Neutrophil (primary cell): Measurements from ENCODE around the gene AMZ1.
A peak's percentile ranks its signal among the peaks of the same experiment; 100 is the strongest.

Source experiments
- H3K27ac ChIP-seq: fragments of 200-600 bp; sonication (generic); 2 replicates; pipeline ENCODE4 v1.5.1; 2016; ENCODE audit warnings: mild to moderate bottlenecking, moderate library complexity
- H3K27me3 ChIP-seq: fragments of 200-600 bp; sonication (generic); 2 replicates; pipeline ENCODE4 v1.6.0; 2016; ENCODE audit warnings: mild to moderate bottlenecking
- H3K36me3 ChIP-seq: fragments of 200-600 bp; sonication (generic); 2 replicates; pipeline ENCODE4 v1.5.1; 2017
- H3K4me1 ChIP-seq, 2 experiments: fragments of 200-600 bp in 1 of 2; sonication (generic) in 1 of 2; 1 replicate in 1 of 2; 2 replicates in 1 of 2; pipeline versions ENCODE4 v1.5.1 to v1.6.1; 2013 to 2016; ENCODE audit warnings: low read depth in 1 of 2, low read length in 1 of 2, mild to moderate bottlenecking in 1 of 2, moderate library complexity in 1 of 2; ENCODE audit not compliant: control insufficient read depth in 1 of 2, insufficient read depth in 1 of 2
- H3K4me3 ChIP-seq, 2 experiments: fragments of 200-600 bp in 1 of 2; sonication (generic) in 1 of 2; 1 replicate in 1 of 2; 2 replicates in 1 of 2; pipeline ENCODE4 v1.5.1; 2013 to 2016; ENCODE audit warnings: low read depth in 1 of 2, low read length in 1 of 2, mild to moderate bottlenecking in 1 of 2, moderate library complexity in 1 of 2
- H3K9me3 ChIP-seq: fragments of 200-600 bp; sonication (generic); 2 replicates; pipeline ENCODE4 v1.5.1; 2016
- TF ChIP-seq, protein P1 (sequence below): fragments of 200-600 bp; sonication (generic); IDR thresholded peaks from 2 replicates; pipeline ENCODE4 v1.5.1; 2016; ENCODE audit warnings: antibody characterized with exemption

AMZ1 gene

DNA sequence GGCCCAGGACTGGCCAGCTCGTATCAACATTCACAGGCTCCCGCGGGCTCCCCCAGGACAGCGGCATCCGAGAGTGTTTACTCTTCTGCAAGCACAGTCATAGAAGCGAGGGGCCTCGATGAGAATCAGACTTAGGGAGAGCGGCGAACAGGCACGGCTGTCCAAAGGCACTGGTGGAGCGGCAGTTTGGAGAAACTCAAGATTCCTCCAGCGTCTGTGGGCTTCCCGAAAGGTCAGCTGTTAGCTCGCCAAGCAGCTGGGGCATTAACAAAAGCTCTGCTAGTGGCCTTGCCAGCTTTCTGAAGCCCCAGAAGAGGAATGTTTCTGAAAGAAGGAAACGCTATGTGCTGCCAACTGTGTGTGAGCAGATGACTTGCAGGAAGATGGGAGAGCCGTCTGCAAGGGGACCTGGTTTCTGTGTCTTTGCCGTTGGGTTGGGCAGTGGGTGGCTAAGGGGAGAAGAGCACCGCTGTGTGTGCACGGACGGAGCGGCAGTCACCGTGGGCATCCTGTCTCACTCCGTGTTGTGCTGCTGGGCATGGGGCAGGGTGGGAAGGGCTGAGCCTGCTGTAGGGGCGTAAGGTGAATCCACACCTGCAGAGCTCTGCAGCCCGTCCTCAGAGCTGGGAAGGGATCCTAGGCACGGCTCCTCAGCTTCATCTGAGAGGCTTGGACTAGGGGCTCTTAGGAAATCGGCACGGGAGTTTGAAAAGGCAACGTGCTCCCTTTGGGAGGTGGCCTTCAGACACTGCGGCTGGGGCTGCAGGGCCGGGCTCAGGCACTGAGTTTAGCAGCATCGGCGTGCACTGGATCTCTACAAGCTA is 42.1 kb downstream of the AMZ1 start:
- Histone ChIP-seq H3K4me1 (peaks cover 16% of the 10 kb centered on the region in 2 experiments), H3K9me3 (no peaks in the 10 kb centered on the region), H3K4me3 (no peak overlapping the region), H3K36me3 (peaks cover 8% of the 10 kb centered on the region), H3K27ac (no peak overlapping the region), H3K27me3 (peaks cover 9% of the 10 kb centered on the region)
- TF ChIP-seq, protein P1, sequence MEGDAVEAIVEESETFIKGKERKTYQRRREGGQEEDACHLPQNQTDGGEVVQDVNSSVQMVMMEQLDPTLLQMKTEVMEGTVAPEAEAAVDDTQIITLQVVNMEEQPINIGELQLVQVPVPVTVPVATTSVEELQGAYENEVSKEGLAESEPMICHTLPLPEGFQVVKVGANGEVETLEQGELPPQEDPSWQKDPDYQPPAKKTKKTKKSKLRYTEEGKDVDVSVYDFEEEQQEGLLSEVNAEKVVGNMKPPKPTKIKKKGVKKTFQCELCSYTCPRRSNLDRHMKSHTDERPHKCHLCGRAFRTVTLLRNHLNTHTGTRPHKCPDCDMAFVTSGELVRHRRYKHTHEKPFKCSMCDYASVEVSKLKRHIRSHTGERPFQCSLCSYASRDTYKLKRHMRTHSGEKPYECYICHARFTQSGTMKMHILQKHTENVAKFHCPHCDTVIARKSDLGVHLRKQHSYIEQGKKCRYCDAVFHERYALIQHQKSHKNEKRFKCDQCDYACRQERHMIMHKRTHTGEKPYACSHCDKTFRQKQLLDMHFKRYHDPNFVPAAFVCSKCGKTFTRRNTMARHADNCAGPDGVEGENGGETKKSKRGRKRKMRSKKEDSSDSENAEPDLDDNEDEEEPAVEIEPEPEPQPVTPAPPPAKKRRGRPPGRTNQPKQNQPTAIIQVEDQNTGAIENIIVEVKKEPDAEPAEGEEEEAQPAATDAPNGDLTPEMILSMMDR: no peak

DNA sequence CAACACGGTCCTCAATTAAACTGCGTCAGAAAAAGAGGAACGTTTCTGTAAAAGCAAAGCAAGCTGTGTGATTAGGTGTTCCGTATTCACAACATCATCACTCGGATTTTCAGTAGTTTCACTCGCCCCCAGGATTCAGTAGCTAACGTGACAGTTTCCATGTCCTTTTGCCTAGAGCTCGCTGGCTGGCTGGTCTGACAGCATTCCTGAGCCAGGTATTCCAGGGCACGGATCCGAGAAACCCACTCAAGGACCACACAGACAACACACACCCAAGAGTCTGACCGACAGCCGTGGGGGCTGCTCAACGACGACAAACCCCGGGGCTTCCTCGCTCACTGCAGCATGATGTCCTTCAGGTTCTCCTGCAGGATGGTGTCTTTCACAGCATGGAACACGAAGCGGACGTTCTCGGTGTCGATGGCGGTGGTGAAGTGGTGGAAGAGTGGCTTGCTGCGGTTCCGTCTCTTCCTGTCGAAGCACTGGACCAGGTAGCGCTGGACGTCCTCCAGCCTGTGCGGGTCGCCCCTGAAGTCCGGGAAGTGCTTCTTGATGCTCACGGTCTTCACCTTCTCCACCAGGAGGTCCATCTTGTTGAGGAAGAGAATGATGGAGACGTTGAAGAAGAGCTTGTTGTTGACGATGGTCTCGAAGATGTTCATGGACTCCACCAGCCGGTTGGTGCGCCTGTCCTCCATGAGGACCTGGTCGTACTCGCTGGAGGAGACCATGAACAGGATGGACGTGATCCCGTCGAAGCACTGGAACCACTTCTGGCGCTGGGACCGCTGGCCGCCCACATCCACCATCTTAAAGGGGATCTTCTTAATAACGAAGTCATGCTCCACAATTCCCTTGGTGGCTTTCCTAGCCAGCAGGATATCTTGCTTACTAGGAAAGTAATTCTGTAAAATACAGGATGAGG is 43.1 kb downstream of the AMZ1 start:
- Histone ChIP-seq H3K36me3 (peaks cover 8% of the 10 kb centered on the region), H3K4me3 (no peak overlapping the region), H3K4me1 (peaks cover 21 to 23% of the 10 kb centered on the region in 2 experiments), H3K27me3 (peaks cover 9% of the 10 kb centered on the region), H3K27ac (no peak overlapping the region), H3K9me3 (no peaks in the 10 kb centered on the region)
- TF ChIP-seq, protein P1: no peak

DNA sequence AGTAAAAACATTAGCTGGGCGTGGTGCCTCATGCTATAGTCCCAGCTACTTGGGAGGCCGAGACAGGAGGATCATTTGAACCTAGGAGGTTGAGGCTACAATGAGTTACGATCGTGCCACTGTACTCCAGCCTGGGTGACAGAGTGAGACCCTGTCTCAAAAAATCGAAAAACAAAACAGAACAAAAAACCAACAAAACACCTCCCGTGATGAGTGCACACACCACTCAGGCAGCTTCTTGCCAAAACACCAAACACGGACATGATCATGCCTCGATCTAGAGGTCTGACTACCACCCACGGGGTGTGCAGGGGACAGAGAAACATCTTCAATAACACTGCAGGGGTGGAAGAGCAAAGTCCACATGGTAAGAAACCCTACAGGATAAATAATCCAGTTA is 44.4 kb downstream of the AMZ1 start:
- H3K27ac ChIP-seq: no peak overlapping the region
- peaks cover 9% of the 10 kb centered on the region for H3K27me3 ChIP-seq
- TF ChIP-seq, protein P1: no peak

DNA sequence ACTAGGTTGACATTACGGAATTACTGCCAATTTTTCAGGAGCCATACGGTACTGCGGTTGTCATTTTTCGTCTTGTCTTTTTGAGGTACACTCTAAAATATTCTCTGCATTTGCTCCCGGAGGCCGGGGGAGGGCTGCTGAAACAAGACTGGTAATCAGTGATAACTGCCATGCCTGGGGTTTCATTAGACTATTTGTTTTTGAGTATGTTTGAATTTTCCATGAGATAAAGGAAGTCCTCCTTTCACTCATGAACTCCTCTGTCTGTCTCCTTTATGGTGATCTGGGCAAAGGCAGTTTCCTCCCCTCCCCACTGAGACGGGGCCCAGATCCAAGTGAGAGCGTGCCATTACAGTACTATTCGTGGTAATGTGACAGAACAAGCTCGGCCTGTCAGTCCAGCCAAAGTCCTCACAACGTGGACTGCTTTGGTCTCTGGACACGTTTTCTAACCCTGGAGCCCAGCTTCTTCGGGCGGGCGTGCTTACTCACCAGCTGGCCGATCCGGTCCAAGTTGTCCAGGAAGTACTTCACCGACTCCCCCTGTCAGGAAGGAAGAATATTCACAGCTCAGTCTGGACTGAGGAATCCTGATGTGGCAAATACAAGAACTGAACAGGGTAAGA is 45.1 kb downstream of the AMZ1 start:
- Histone ChIP-seq H3K4me3 (no peak overlapping the region), H3K4me1 (peaks cover 21 to 27% of the 10 kb centered on the region in 2 experiments), H3K27me3 (peaks cover 9% of the 10 kb centered on the region), H3K27ac (no peak overlapping the region), H3K36me3 (peaks cover 8% of the 10 kb centered on the region), H3K9me3 (no peaks in the 10 kb centered on the region)
- TF ChIP-seq, protein P1: no peak

More for the DNA sequence above, 44.4 kb downstream of the AMZ1 start:
- peaks cover 8% of the 10 kb centered on the region for H3K36me3 ChIP-seq
- H3K4me3 ChIP-seq: no peak overlapping the region
- no peaks in the 10 kb centered on the region for H3K9me3 ChIP-seq
- H3K4me1 ChIP-seq: peaks cover 21 to 23% of the 10 kb centered on the region in 2 experiments

DNA sequence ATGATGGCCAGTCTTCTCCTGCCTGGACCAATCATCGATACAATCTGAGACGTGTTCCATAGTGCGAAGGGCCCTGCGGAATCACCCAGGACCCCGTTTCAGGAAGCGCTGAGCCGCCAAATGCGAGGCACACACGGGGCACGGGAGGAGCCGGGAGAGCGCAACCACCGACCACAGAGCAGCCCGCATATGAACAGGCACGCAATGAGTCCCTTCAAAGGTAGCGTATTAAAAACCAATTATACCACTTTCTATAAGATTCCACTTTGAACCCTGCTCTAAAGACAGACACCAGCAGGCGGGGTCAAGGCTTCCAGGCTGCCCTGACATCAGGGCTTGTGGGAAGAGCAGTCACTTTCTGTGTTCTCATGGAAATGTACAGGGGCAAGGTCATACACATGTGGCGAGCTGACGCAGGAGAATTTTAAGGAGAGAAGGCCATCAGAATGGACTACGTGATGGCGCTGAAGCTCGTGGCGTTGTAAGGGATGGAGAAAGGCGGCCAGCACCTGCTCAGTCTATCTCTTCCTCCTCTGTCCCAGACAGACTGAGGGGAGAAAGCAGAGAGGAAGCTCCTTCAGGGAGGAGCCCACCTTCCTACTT is 46.2 kb downstream of the AMZ1 start:
- H3K4me1 ChIP-seq: peaks cover 25 to 30% of the 10 kb centered on the region in 2 experiments

More for the DNA sequence above, 46.2 kb downstream of the AMZ1 start:
- H3K27ac ChIP-seq: no peak overlapping the region
- H3K27me3 ChIP-seq: peaks cover 9% of the 10 kb centered on the region
- TF ChIP-seq, protein P1: no peak
- no peaks in the 10 kb centered on the region for H3K9me3 ChIP-seq
- H3K36me3 ChIP-seq: peaks cover 8% of the 10 kb centered on the region
- peak overlapping the region in 1 of 2 experiments; percentile 4 for H3K4me3 ChIP-seq
